GM18499 (cell line): ENCODE data around the gene KIF7.
"Not testable (repeated sequence)": the region's sequence is repeated elsewhere in the genome, so short reads cannot be mapped to it uniquely, and the experiment has no call there.

Source experiments
- ATAC-seq: cut with Tn5 transposase; IDR thresholded peaks from one replicate; pipeline ENCODE4 v1.9.1; 2021; ENCODE audit warnings: moderate number of reproducible peaks; ENCODE audit not compliant: insufficient read depth, unreplicated experiment

Gene KIF7

DNA sequence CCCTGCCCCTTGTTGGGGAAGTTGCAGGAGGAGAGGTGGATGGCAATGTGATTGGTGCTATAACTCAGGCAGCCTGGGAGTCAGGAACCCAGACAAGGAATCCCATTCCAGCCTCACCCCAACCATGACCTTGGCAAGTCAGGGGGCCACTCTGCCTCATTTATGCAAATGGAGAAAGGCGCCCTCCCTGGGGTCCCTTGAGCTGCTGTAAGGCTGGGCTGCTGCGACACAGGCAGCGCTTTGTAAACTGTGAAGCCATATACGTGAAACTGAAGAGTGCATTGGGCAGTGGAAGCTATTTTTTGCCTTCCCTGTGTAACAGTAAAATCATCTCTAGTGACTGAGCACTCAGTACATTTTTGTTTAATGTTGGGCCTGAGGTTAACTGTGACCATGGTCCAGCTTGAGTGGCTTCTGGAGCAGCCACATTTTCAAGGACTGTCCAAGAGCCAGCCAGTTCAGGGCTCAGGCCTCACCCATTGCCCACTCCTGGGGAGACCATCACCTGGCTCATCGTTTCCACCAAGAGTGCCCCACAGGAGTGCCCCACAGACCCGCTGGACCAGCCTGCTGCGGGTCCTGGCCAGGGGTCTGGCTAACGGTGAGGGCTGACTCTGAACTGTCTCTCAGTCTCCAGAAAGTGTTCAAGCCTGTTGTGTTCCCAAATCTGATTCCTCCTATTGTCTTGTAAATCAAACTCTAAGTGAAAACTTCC, 27.9 kb downstream of the KIF7 start:
- ATAC-seq: no peak

GRCh38 chr15:89625716-89626115, 29.6 kb downstream of the KIF7 start:
- ATAC-seq: no peak

GRCh38 chr15:89623165-89623564, 32.1 kb downstream of the KIF7 start:
- ATAC-seq: no peak

DNA sequence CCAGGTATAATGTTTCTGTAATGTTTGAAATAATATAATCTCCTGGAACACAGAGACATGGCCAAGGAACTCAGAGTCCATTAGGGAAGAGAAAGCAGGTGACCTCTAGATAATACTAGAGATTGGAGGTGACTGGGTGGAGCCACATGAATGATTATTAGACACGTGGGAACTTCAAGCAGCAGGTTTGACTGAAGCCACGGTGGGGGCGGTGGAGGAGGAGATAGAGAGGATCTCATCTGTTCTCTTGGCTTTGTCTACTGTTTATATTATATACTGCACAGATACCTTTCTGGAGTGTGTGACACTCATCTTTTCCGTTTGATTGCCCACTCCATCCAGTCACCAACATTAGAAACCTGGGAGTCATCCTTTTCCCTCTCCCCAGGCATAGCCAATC, 33.7 kb downstream of the KIF7 start:
- ATAC-seq: no peak

DNA sequence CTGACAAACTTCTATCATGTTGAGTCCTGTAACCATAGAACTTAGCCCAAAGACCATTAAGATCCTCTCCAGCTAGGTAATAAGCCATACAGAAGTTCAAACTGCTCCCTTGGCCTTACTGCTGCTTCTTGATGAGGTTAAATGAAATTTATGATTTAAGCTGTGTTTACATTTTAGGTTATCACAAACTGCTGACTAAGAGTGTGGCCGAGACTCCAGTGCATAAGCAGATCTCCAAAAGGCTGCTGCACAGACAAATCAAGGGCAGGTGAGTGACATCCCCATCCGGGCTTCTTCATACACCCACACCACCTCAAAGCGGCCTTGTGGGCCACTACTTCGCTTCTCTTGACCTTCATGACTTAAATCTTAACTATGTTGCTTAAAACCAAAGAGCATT, 39.0 kb downstream of the KIF7 start:
- ATAC-seq: no peak

DNA sequence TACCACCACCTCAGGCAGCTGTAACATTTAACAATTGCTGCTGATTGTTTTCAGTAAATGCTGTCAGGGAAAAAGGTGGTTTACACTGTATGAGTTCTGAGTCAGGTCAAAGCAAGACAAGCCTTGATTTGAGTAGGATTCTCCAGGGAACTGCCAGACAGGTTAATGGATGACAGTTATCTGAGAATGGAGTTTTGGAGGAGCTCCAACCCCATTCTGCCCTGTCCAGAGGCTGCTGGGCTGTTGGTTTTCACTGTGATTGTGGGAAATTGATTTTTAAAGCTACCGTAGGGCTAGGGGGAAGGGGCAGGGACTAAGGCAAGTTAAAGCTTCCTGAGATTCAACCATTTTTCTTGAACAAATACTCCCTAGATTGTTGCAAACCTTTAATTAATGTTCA, 40.1 kb downstream of the KIF7 start:
- no peak for ATAC-seq

GRCh38 chr15:89614164-89614563, 41.1 kb downstream of the KIF7 start:
- ATAC-seq: no peak

DNA sequence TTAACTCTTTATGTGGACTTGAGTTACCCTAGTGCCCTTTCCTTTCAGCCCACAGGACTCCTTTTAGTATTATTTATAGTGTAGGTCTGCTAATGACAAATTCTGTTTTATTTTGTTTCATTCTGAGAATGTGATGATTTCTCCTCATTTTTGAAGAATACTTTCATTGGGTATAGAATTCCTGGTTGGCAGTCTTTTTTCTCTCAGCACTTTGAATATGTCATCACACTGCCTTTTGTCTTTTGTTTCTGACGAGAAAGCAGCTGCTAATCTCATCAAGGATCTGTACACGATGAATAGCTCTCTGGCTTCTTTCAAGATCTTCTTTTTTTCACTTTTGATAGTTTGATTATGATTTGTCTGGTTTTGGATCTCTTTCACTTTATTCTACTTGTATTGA, 42.2 kb downstream of the KIF7 start:
- no peak for ATAC-seq

DNA sequence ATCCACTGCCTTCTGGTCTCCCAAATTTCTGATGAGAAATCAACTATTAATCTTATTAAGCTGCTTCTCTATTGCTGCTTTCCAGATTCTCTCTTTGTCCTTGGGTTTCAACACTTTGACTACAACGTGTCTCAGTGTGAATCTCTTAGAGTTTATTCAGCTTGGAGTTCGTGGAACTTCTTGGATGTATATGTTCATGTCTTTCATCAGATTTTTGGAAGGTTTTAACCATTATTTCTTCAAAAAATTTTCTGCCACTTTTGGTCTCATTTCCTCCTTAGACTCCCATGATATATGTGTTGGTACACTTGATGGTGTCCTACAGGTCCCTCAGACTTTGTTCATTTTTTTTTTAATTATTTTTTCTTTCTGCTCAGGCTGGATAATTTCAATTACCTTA, 44.0 kb downstream of the KIF7 start:
- no peak for ATAC-seq

DNA sequence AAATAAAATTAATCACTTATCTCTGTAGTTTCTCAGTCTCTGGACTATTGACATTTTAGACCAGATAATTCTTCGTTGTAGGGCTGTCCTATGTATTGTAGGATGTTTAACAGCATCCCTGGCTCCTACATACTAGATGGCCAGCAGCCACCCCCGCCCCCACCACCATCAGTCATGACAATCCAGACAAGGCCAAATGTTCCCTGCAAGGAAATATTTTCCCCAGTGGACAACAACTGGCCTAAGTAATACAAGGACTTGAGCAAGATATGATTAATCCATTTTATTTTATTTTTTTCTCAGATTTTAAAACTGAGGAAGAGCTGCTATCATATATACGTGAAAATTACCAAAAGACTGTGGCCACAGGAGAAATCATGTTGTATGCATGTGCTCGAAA, 56.2 kb downstream of the KIF7 start:
- no peak for ATAC-seq

DNA sequence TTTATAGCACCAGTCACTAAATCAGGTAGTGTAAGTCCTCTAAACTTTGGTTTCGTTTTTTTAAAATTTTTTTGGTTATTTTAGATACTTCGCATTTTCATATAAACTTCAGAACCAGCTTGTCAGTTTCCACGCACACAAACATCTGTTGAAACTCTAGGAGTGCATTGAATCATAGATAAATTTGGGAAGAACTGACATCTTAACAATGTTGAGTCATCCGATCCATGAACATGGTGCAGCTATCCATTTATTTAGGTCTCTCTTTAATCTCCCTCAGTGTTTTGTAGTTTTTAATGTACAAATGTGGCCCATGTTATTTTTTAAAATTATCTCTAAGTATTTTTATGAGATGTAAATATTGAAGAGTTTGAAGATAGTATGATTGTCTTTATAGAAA, 62.2 kb downstream of the KIF7 start:
- ATAC-seq: no peak

- ATAC-seq: no peak
These were observed 63.4 kb downstream of the KIF7 start for GRCh38 chr15:89591834-89592233.

DNA sequence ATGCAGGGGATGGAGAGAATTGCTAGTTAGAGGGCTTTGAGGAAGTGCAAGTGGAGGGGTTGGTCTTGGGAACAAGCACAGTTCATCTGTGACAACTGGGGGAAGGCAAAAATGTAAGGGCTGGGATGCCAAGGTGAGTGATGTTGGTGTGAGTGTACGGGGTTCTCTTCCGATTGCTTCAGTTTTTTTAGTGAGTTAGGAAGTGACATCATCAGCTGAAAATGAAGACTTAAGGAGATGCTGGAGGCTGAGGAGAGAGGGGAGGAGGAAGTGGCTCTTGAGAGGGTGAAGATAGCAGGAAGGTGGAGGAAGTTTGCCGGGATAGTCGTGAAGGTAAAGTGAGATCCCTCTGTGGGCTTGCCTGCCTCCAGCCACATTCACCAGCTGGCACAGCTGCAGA, 67.3 kb downstream of the KIF7 start:
- ATAC-seq: no peak

- ATAC-seq: no peak
These were observed 68.6 kb downstream of the KIF7 start for GRCh38 chr15:89586651-89587050.

GRCh38 chr15:89580747-89581146, 74.5 kb downstream of the KIF7 start:
- not testable (repeated sequence) for ATAC-seq

DNA sequence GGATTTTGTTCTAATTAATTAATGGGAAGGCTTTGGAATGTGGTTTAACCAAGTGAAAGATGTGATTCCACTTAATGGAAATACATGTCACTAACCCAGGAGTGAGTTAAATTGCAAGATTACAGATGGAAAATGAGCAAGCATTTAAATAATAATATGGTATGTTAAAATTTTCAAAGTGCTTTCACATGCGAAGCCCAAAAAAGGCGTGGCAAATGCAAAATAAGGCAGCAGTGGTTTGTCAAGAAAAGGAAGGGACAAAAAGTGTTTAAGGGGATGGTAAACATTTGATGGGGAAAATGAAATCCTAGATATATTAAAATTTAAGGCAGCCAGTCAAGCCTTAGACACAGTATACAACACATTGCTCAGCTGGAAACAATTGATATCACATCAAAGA, 77.1 kb downstream of the KIF7 start:
- no peak for ATAC-seq
